ENCODE results near the gene RBM33. TPM values are rescaled to one million over a fixed set of nuclear protein-coding genes. Genes with fewer than 3 reads are reported as not detected.

RBM33 gene
- total and polyA plus RNA-seq, 2 experiments from 2014 or later = 51.1 to 53.5 TPM

GRCh38 chr7:155701972-155702544, 57.6 kb downstream of the RBM33 start:
- H3K36me3 ChIP-seq = peaks cover 31% of the 10 kb centered on the region
- no peak overlapping the region for H3K27ac ChIP-seq
- H3K4me1 ChIP-seq (ENCODE audit: low read depth) = no peaks in the 10 kb centered on the region
- no peaks in the 10 kb centered on the region for H3K27me3 ChIP-seq
- TF ChIP-seq CTCF (IDR thresholded peaks at IDR 0.05; ENCODE audit: low read depth, low read length) = peak; percentile 26
- H3K9me3 ChIP-seq (ENCODE audit: low read depth) = no peaks in the 10 kb centered on the region
- no peak overlapping the region for H3K4me3 ChIP-seq
- peak in 1 of 2 donors; percentile 19 for DNase-seq (ENCODE audit: low read depth in 1 of 2, low spot score in 1 of 2)

- Histone ChIP-seq H3K4me3 (no peak overlapping the region), H3K9me3 (ENCODE audit: low read depth) (no peaks in the 10 kb centered on the region), H3K4me1 (ENCODE audit: low read depth) (no peaks in the 10 kb centered on the region), H3K27me3 (no peaks in the 10 kb centered on the region), H3K27ac (no peak overlapping the region), H3K36me3 (peaks cover 36% of the 10 kb centered on the region)
- no peak for DNase-seq (ENCODE audit: low read depth in 1 of 2, low spot score in 1 of 2)
- TF ChIP-seq CTCF (IDR thresholded peaks at IDR 0.05; ENCODE audit: low read depth, low read length) = no peak
Measured at GRCh38 chr7:155702616-155703015, 58.2 kb downstream of the RBM33 start.

- no peak for DNase-seq (ENCODE audit: low read depth in 1 of 2, low spot score in 1 of 2)
Measured at GRCh38 chr7:155705623-155706360, 61.3 kb downstream of the RBM33 start.

GRCh38 chr7:155706376-155706775, 61.9 kb downstream of the RBM33 start:
- H3K36me3 ChIP-seq = peaks cover 52% of the 10 kb centered on the region
- DNase-seq (ENCODE audit: low read depth in 1 of 2, low spot score in 1 of 2) = no peak

More at GRCh38 chr7:155705623-155706360, 61.3 kb downstream of the RBM33 start:
- Histone ChIP-seq H3K27me3 (no peaks in the 10 kb centered on the region), H3K27ac (no peak overlapping the region), H3K4me3 (no peak overlapping the region), H3K4me1 (ENCODE audit: low read depth) (no peaks in the 10 kb centered on the region), H3K36me3 (peaks cover 47% of the 10 kb centered on the region), H3K9me3 (ENCODE audit: low read depth) (no peaks in the 10 kb centered on the region)
- TF ChIP-seq CTCF (IDR thresholded peaks at IDR 0.05; ENCODE audit: low read depth, low read length) = no peak

GRCh38 chr7:155709453-155709852, 65.0 kb downstream of the RBM33 start:
- no peak for TF ChIP-seq CTCF (IDR thresholded peaks at IDR 0.05; ENCODE audit: low read depth, low read length)
- Histone ChIP-seq H3K27ac (no peak overlapping the region), H3K4me1 (ENCODE audit: low read depth) (no peaks in the 10 kb centered on the region), H3K36me3 (peaks cover 40% of the 10 kb centered on the region), H3K27me3 (no peaks in the 10 kb centered on the region), H3K4me3 (no peak overlapping the region), H3K9me3 (ENCODE audit: low read depth) (no peaks in the 10 kb centered on the region)
- no peak for DNase-seq (ENCODE audit: low read depth in 1 of 2, low spot score in 1 of 2)

More at GRCh38 chr7:155706376-155706775, 61.9 kb downstream of the RBM33 start:
- no peaks in the 10 kb centered on the region for H3K27me3 ChIP-seq
- no peaks in the 10 kb centered on the region for H3K4me1 ChIP-seq (ENCODE audit: low read depth)
- H3K4me3 ChIP-seq = no peak overlapping the region
- no peak overlapping the region for H3K27ac ChIP-seq
- no peak for TF ChIP-seq CTCF (IDR thresholded peaks at IDR 0.05; ENCODE audit: low read depth, low read length)
- H3K9me3 ChIP-seq (ENCODE audit: low read depth) = no peaks in the 10 kb centered on the region
